Peyer's patch (tissue), 4 donors: ENCODE results near the gene RPTOR.

Source experiments
- CTCF ChIP-seq, 6 experiments: fragments of 450-650 bp in 4 of 6; fragments of 200-600 bp in 2 of 6; sonication (generic) in 1 of 6; IDR thresholded peaks; one replicate each; pipeline ENCODE4 v1.5.1; 2017 to 2019; ENCODE audit warnings: antibody characterized with exemption in 6 of 6, mild to moderate bottlenecking in 3 of 6, moderate library complexity in 1 of 6
- POLR2A ChIP-seq, 2 donors: fragments of 450-650 bp; IDR thresholded peaks; one replicate each; pipeline ENCODE4 v1.5.1; 2017; ENCODE audit warnings: antibody characterized with exemption in 2 of 2, mild to moderate bottlenecking in 2 of 2, moderate library complexity in 2 of 2

DNA sequence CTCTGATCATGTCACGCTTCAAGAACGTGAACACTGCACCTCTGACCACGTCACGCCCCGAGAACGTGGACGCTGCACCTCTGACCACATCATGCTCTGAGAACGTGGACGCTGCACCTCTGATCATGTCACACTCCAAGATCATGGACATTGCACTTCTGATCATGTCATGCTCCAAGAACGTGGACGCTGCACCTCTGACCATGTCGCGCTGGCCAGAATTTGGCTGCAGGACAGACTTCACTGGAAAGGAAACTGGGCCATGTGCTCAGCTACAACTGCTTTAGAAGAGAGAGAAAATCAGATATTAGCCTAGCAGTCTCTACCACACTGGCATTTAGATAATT lies 182.7 kb downstream of the RPTOR start:
- TF ChIP-seq POLR2A (IDR thresholded peaks at IDR 0.05) = no peak
- TF ChIP-seq CTCF (IDR thresholded peaks at IDR 0.05) = no peak
